ENCODE results near the gene MRPS17. TPM values are rescaled to one million over a fixed set of nuclear protein-coding genes. Genes with fewer than 3 reads are reported as not detected.

MRPS17 gene
- total and polyA plus RNA-seq, 10 of the 15 experiments (the other 5 are each of a cell fraction or from before 2014, with no cell fraction given), result 18.7 to 74.5 (median 29.2) TPM

- TF ChIP-seq, protein P1, sequence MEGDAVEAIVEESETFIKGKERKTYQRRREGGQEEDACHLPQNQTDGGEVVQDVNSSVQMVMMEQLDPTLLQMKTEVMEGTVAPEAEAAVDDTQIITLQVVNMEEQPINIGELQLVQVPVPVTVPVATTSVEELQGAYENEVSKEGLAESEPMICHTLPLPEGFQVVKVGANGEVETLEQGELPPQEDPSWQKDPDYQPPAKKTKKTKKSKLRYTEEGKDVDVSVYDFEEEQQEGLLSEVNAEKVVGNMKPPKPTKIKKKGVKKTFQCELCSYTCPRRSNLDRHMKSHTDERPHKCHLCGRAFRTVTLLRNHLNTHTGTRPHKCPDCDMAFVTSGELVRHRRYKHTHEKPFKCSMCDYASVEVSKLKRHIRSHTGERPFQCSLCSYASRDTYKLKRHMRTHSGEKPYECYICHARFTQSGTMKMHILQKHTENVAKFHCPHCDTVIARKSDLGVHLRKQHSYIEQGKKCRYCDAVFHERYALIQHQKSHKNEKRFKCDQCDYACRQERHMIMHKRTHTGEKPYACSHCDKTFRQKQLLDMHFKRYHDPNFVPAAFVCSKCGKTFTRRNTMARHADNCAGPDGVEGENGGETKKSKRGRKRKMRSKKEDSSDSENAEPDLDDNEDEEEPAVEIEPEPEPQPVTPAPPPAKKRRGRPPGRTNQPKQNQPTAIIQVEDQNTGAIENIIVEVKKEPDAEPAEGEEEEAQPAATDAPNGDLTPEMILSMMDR (IDR thresholded peaks at IDR 0.05 in 2 of 3, conservative IDR thresholded peaks at IDR 0.05 in 1 of 3; ENCODE audit: control insufficient read depth in 2 of 3, extremely low read depth in 1 of 3, insufficient read depth in 1 of 3, low read depth in 3 of 3, low read length in 3 of 3), result peak; percentile 34 to 67 (median 48); a peak in 4 of 6 replicates
- TF ChIP-seq NFIC (IDR thresholded peaks at IDR 0.05; ENCODE audit: low read depth, low read length) (no peak), MYC (IDR thresholded peaks at IDR 0.05; ENCODE audit: insufficient read depth, insufficient read length, insufficient replicate concordance, low read length, severe bottlenecking) (no peak), CBFB (IDR thresholded peaks at IDR 0.05; ENCODE audit: low read depth) (no peak), LARP7 (IDR thresholded peaks at IDR 0.05) (peak; percentile 71; the same call in 1 of the 2 replicates), STAT3 (IDR thresholded peaks at IDR 0.05; ENCODE audit: low read depth, low read length) (no peak), NFYB (IDR thresholded peaks at IDR 0.05; ENCODE audit: insufficient read depth, low read depth, low read length) (no peak), EED (IDR thresholded peaks at IDR 0.05; ENCODE audit: low read depth) (no peak), PAX5 (IDR thresholded peaks at IDR 0.05; ENCODE audit: borderline replicate concordance, low read depth, low read length) (no peak), NBN (IDR thresholded peaks at IDR 0.05) (no peak), CREB1 (IDR thresholded peaks at IDR 0.05; ENCODE audit: low read depth) (peak; percentile 74), MEF2A (IDR thresholded peaks at IDR 0.05; ENCODE audit: insufficient read depth, low read depth, low read length) (no peak), NR2C2 (IDR thresholded peaks at IDR 0.05; ENCODE audit: borderline replicate concordance, control insufficient read depth, insufficient read length, low read depth) (no peak), MEF2B (IDR thresholded peaks at IDR 0.05; ENCODE audit: partially characterized antibody, poor library complexity, severe bottlenecking) (no peak), ZBTB33 (IDR thresholded peaks at IDR 0.05) (no peak)
- TF ChIP-seq, protein P2, sequence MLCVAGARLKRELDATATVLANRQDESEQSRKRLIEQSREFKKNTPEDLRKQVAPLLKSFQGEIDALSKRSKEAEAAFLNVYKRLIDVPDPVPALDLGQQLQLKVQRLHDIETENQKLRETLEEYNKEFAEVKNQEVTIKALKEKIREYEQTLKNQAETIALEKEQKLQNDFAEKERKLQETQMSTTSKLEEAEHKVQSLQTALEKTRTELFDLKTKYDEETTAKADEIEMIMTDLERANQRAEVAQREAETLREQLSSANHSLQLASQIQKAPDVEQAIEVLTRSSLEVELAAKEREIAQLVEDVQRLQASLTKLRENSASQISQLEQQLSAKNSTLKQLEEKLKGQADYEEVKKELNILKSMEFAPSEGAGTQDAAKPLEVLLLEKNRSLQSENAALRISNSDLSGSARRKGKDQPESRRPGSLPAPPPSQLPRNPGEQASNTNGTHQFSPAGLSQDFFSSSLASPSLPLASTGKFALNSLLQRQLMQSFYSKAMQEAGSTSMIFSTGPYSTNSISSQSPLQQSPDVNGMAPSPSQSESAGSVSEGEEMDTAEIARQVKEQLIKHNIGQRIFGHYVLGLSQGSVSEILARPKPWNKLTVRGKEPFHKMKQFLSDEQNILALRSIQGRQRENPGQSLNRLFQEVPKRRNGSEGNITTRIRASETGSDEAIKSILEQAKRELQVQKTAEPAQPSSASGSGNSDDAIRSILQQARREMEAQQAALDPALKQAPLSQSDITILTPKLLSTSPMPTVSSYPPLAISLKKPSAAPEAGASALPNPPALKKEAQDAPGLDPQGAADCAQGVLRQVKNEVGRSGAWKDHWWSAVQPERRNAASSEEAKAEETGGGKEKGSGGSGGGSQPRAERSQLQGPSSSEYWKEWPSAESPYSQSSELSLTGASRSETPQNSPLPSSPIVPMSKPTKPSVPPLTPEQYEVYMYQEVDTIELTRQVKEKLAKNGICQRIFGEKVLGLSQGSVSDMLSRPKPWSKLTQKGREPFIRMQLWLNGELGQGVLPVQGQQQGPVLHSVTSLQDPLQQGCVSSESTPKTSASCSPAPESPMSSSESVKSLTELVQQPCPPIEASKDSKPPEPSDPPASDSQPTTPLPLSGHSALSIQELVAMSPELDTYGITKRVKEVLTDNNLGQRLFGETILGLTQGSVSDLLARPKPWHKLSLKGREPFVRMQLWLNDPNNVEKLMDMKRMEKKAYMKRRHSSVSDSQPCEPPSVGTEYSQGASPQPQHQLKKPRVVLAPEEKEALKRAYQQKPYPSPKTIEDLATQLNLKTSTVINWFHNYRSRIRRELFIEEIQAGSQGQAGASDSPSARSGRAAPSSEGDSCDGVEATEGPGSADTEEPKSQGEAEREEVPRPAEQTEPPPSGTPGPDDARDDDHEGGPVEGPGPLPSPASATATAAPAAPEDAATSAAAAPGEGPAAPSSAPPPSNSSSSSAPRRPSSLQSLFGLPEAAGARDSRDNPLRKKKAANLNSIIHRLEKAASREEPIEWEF (IDR thresholded peaks at IDR 0.05; ENCODE audit: insufficient replicate concordance, low read depth, low read length), result no peak
- TF ChIP-seq, protein P3, sequence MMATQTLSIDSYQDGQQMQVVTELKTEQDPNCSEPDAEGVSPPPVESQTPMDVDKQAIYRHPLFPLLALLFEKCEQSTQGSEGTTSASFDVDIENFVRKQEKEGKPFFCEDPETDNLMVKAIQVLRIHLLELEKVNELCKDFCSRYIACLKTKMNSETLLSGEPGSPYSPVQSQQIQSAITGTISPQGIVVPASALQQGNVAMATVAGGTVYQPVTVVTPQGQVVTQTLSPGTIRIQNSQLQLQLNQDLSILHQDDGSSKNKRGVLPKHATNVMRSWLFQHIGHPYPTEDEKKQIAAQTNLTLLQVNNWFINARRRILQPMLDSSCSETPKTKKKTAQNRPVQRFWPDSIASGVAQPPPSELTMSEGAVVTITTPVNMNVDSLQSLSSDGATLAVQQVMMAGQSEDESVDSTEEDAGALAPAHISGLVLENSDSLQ (IDR thresholded peaks at IDR 0.05), result no peak
- TF ChIP-seq, protein P4, sequence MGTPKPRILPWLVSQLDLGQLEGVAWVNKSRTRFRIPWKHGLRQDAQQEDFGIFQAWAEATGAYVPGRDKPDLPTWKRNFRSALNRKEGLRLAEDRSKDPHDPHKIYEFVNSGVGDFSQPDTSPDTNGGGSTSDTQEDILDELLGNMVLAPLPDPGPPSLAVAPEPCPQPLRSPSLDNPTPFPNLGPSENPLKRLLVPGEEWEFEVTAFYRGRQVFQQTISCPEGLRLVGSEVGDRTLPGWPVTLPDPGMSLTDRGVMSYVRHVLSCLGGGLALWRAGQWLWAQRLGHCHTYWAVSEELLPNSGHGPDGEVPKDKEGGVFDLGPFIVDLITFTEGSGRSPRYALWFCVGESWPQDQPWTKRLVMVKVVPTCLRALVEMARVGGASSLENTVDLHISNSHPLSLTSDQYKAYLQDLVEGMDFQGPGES (IDR thresholded peaks at IDR 0.05), result no peak
Observed at GRCh38 chr7:55964261-55965099, 12.8 kb downstream of the MRPS17 start, which contains the start of gene NIPSNAP2 (continued).
